ENCODE results near the gene LRRC4C. TPM values are rescaled to one million over a fixed set of nuclear protein-coding genes. Genes with fewer than 3 reads are reported as not detected.

LRRC4C gene
- polyA plus RNA-seq, 1 experiment = 0.02 TPM

GRCh38 chr11:40132912-40133311 lies 1326.5 kb downstream of the LRRC4C start:
- DNase-seq (ENCODE audit: low read depth, low spot score) = no peak
- H3K27me3 ChIP-seq (ENCODE audit: control insufficient read depth, insufficient read depth, low read length) = no peaks in the 10 kb centered on the region
- CTCF ChIA-PET = no interaction called here
- POLR2A ChIA-PET = no interaction called here
- no peaks in the 10 kb centered on the region for H3K9me3 ChIP-seq (ENCODE audit: control insufficient read depth, insufficient read depth, low read length)
- TF ChIP-seq, protein P1, sequence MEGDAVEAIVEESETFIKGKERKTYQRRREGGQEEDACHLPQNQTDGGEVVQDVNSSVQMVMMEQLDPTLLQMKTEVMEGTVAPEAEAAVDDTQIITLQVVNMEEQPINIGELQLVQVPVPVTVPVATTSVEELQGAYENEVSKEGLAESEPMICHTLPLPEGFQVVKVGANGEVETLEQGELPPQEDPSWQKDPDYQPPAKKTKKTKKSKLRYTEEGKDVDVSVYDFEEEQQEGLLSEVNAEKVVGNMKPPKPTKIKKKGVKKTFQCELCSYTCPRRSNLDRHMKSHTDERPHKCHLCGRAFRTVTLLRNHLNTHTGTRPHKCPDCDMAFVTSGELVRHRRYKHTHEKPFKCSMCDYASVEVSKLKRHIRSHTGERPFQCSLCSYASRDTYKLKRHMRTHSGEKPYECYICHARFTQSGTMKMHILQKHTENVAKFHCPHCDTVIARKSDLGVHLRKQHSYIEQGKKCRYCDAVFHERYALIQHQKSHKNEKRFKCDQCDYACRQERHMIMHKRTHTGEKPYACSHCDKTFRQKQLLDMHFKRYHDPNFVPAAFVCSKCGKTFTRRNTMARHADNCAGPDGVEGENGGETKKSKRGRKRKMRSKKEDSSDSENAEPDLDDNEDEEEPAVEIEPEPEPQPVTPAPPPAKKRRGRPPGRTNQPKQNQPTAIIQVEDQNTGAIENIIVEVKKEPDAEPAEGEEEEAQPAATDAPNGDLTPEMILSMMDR (IDR thresholded peaks at IDR 0.05; ENCODE audit: low read depth, low read length) = no peak
- no peak overlapping the region for H3K4me3 ChIP-seq (ENCODE audit: low read depth, low read length)
- H3K27ac ChIP-seq (ENCODE audit: low read depth, low read length) = no peak overlapping the region

- TF ChIP-seq, protein P1 (IDR thresholded peaks at IDR 0.05; ENCODE audit: low read depth, low read length) = no peak
- no peak overlapping the region for H3K4me3 ChIP-seq (ENCODE audit: low read depth, low read length)
- H3K9me3 ChIP-seq (ENCODE audit: control insufficient read depth, insufficient read depth, low read length) = no peaks in the 10 kb centered on the region
- H3K27me3 ChIP-seq (ENCODE audit: control insufficient read depth, insufficient read depth, low read length) = no peaks in the 10 kb centered on the region
- CTCF ChIA-PET = no interaction called here
- DNase-seq (ENCODE audit: low read depth, low spot score) = no peak
- POLR2A ChIA-PET = no interaction called here
- no peak overlapping the region for H3K27ac ChIP-seq (ENCODE audit: low read depth, low read length)
Measured at GRCh38 chr11:40130427-40130826, 1329.0 kb downstream of the LRRC4C start.

GRCh38 chr11:40129266-40129665 lies 1330.2 kb downstream of the LRRC4C start:
- TF ChIP-seq, protein P1 (IDR thresholded peaks at IDR 0.05; ENCODE audit: low read depth, low read length) = peak; percentile 16; the same call in 1 of the 2 replicates
- Histone ChIP-seq H3K27ac (ENCODE audit: low read depth, low read length) (no peak overlapping the region), H3K9me3 (ENCODE audit: control insufficient read depth, insufficient read depth, low read length) (no peaks in the 10 kb centered on the region), H3K4me3 (ENCODE audit: low read depth, low read length) (no peak overlapping the region), H3K27me3 (ENCODE audit: control insufficient read depth, insufficient read depth, low read length) (no peaks in the 10 kb centered on the region)
- no peak for DNase-seq (ENCODE audit: low read depth, low spot score)
- CTCF ChIA-PET = no interaction called here
- POLR2A ChIA-PET = no interaction called here

DNA sequence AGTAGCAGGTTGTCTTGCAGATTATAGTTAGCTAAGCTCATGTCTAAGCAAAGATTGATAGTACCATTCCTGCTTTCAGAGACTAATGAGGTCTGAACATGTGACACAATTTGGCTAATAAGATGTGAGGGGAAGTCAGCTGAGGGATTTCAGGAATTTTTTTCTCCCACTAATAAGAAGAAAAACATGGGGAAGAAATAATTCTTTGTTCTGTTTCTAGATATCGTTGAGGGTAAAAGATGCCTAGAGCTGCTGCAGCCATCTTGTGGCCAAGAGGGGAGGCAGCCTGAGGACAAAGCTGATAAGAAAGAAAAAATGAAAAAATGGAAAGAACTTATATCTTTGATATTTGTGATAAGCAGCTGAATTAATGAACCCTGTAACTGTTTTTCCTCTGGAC lies 1334.4 kb downstream of the LRRC4C start:
- ChIA-PET POLR2A (no interaction called here), CTCF (no interaction called here)
- Histone ChIP-seq H3K27me3 (ENCODE audit: control insufficient read depth, insufficient read depth, low read length) (no peaks in the 10 kb centered on the region), H3K4me3 (ENCODE audit: low read depth, low read length) (no peak overlapping the region), H3K9me3 (ENCODE audit: control insufficient read depth, insufficient read depth, low read length) (no peaks in the 10 kb centered on the region), H3K27ac (ENCODE audit: low read depth, low read length) (no peak overlapping the region)
- no peak for DNase-seq (ENCODE audit: low read depth, low spot score)
- TF ChIP-seq, protein P1 (IDR thresholded peaks at IDR 0.05; ENCODE audit: low read depth, low read length) = no peak

GRCh38 chr11:40119661-40120060 lies 1339.8 kb downstream of the LRRC4C start:
- no peak overlapping the region for H3K27ac ChIP-seq (ENCODE audit: low read depth, low read length)
- TF ChIP-seq, protein P1 (IDR thresholded peaks at IDR 0.05; ENCODE audit: low read depth, low read length) = no peak
- CTCF ChIA-PET = no interaction called here
- POLR2A ChIA-PET = no interaction called here
- no peak overlapping the region for H3K4me3 ChIP-seq (ENCODE audit: low read depth, low read length)
- peaks cover 6% of the 10 kb centered on the region; the same call in 1 of the 2 replicates for H3K9me3 ChIP-seq (ENCODE audit: control insufficient read depth, insufficient read depth, low read length)
- no peaks in the 10 kb centered on the region for H3K27me3 ChIP-seq (ENCODE audit: control insufficient read depth, insufficient read depth, low read length)
- DNase-seq (ENCODE audit: low read depth, low spot score) = no peak

Data from AG04450 (cell line).